Keratinocyte (primary cell): Measurements from ENCODE around the gene ACER3. TPM values are rescaled to one million over a fixed set of nuclear protein-coding genes. Genes with fewer than 3 reads are reported as not detected.

Experiments used
- DNase-seq: peaks from one replicate; pipeline ENCODE4 v3.0.0-alpha.2; 2011; ENCODE audit warnings: low read depth, missing footprints, low spot score
- FAIRE-seq: peaks from 2 replicates; lab custom pipeline; 2011; peaks lifted over from hg19 to GRCh38; lab: Jason Lieb, UNC
- H2AFZ ChIP-seq: 2 replicates; pipeline ENCODE4 v1.6.0; 2012; ENCODE audit warnings: low read length, control low read depth, inconsistent platforms; ENCODE audit not compliant: control insufficient read depth
- H3K27ac ChIP-seq: 2 replicates; pipeline ENCODE4 v1.5.1; 2011; ENCODE audit warnings: low read length; ENCODE audit not compliant: control insufficient read depth, insufficient read depth
- H3K27me3 ChIP-seq: 3 replicates; pipeline ENCODE4 v1.6.0; 2011; ENCODE audit warnings: low read length; ENCODE audit not compliant: control insufficient read depth, insufficient read depth; ENCODE audit errors: extremely low read depth
- H3K36me3 ChIP-seq, 2 experiments: 2 replicates in 1 of 2; 3 replicates in 1 of 2; pipeline ENCODE4 v1.5.1; 2011; ENCODE audit warnings: low read length in 2 of 2, mild to moderate bottlenecking in 1 of 2; ENCODE audit not compliant: control insufficient read depth in 2 of 2, insufficient read depth in 2 of 2; ENCODE audit errors: extremely low read depth in 1 of 2
- H3K4me1 ChIP-seq: 3 replicates; pipeline ENCODE4 v1.5.1; 2011; ENCODE audit warnings: low read length; ENCODE audit not compliant: control insufficient read depth, insufficient read depth; ENCODE audit errors: extremely low read depth
- H3K4me2 ChIP-seq: 3 replicates; pipeline ENCODE4 v1.6.0; 2011; ENCODE audit warnings: low read depth, low read length; ENCODE audit not compliant: control insufficient read depth, insufficient read depth; ENCODE audit errors: extremely low read depth
- H3K4me3 ChIP-seq, 3 experiments: fragments of 200-600 bp in 1 of 3; sonication (generic) in 1 of 3; 2 replicates in 2 of 3; 3 replicates in 1 of 3; pipeline ENCODE4 v1.5.1; 2011 to 2016; ENCODE audit warnings: low read length in 3 of 3, mild to moderate bottlenecking in 3 of 3, control low read depth in 2 of 3, inconsistent platforms in 1 of 3, low read depth in 1 of 3, mixed read lengths in 1 of 3, mixed run types in 1 of 3, moderate library complexity in 1 of 3; ENCODE audit not compliant: control insufficient read depth in 2 of 3, insufficient read depth in 2 of 3; ENCODE audit errors: extremely low read depth in 1 of 3
- H3K79me2 ChIP-seq: 2 replicates; pipeline ENCODE4 v1.6.0; 2012; ENCODE audit warnings: low read length; ENCODE audit not compliant: control insufficient read depth, insufficient read depth
- H3K9ac ChIP-seq: 3 replicates; pipeline ENCODE4 v1.6.0; 2011; ENCODE audit warnings: low read length; ENCODE audit not compliant: control insufficient read depth, insufficient read depth; ENCODE audit errors: extremely low read depth
- H3K9me1 ChIP-seq: 3 replicates; pipeline ENCODE4 v1.6.0; 2011; ENCODE audit warnings: low read length; ENCODE audit not compliant: control insufficient read depth, insufficient read depth; ENCODE audit errors: extremely low read depth
- H3K9me3 ChIP-seq: 2 replicates; pipeline ENCODE4 v1.5.1; 2012; ENCODE audit warnings: low read depth, low read length; ENCODE audit not compliant: control insufficient read depth
- H4K20me1 ChIP-seq: 3 replicates; pipeline ENCODE4 v1.6.0; 2011; ENCODE audit warnings: low read length; ENCODE audit not compliant: control insufficient read depth, insufficient read depth; ENCODE audit errors: extremely low read depth
- CTCF ChIP-seq, 3 experiments: IDR thresholded peaks in 1 of 3; conservative IDR thresholded peaks in 1 of 3; optimal IDR thresholded peaks in 1 of 3; 2 replicates in 2 of 3; 3 replicates in 1 of 3; pipeline versions ENCODE3 to v1.5.1; 2011; ENCODE audit warnings: low read length in 3 of 3, mild to moderate bottlenecking in 3 of 3, moderate library complexity in 2 of 3, control low read depth in 1 of 3, inconsistent platforms in 1 of 3; ENCODE audit not compliant: insufficient read depth in 2 of 3; ENCODE audit errors: extremely low read depth in 1 of 3
- EZH2 ChIP-seq: IDR thresholded peaks from one replicate; pipeline ENCODE4 v1.6.1; 2012; ENCODE audit warnings: inconsistent platforms, mild to moderate bottlenecking, low read length, moderate library complexity
- dilution Hi-C: fragments of 300-500 bp; cut with MboI; formaldehyde crosslinking; loops from one replicate; pipeline ENCODE4 v1.7.0; 2020; ENCODE audit warnings: low sequenced_read_pairs; ENCODE audit not compliant: extremely low pct_ligation_motif_present
- polyA plus RNA-seq, 5 experiments: library from polyadenylated mRNA; depleted of rRNA in 3 of 5; stranded (reverse) in 3 of 5; stranded (forward) in 1 of 5; unstranded in 1 of 5; fragments of >200 nt; gene quantifications; 1 replicate in 1 of 5; 2 replicates in 3 of 5; 3 replicates in 1 of 5; pipeline versions ENCODE4 v1.2.1 to v1.2.3, GENCODE V29; 2011 to 2012; ENCODE audit warnings: missing spikeins in 2 of 5, low read depth in 1 of 5, low replicate concordance in 1 of 5

Gene ACER3
- polyA plus RNA-seq, 1 donor (not counting 4 experiments of a cell fraction or from before 2014, with no cell fraction given): 55.0 TPM

- Histone ChIP-seq H3K4me2 (no peak overlapping the region), H3K9me1 (no peaks in the 10 kb centered on the region), H3K4me3 (no peak overlapping the region), H3K27ac (no peak overlapping the region), H3K9me3 (no peaks in the 10 kb centered on the region), H3K4me1 (no peaks in the 10 kb centered on the region), H4K20me1 (peaks cover 8% of the 10 kb centered on the region), H3K9ac (no peak overlapping the region), H3K36me3 (peaks cover 0 to 2% of the 10 kb centered on the region in 2 experiments), H2AFZ (no peak overlapping the region), H3K27me3 (no peaks in the 10 kb centered on the region), H3K79me2 (peaks cover 41% of the 10 kb centered on the region)
- TF ChIP-seq CTCF (optimal IDR thresholded peaks at IDR 0.05 in 1 of 3, IDR thresholded peaks at IDR 0.05 in 1 of 3, conservative IDR thresholded peaks at IDR 0.05 in 1 of 3; ENCODE audit: extremely low read depth in 1 of 3, insufficient read depth in 2 of 3, low read length in 3 of 3) (no peak), EZH2 (no peak)
- DNase-seq (no peak), FAIRE-seq (no peak)
- dilution Hi-C loops: no loop called here
Observed at GRCh38 chr11:76944225-76944624, 83.5 kb downstream of the ACER3 start.

GRCh38 chr11:76946223-76946622, 85.5 kb downstream of the ACER3 start:
- H3K79me2 ChIP-seq: peaks cover 41% of the 10 kb centered on the region
- H3K9me1 ChIP-seq: no peaks in the 10 kb centered on the region
- no peaks in the 10 kb centered on the region for H3K9me3 ChIP-seq
- no peaks in the 10 kb centered on the region for H3K4me1 ChIP-seq
- H2AFZ ChIP-seq: no peak overlapping the region
- peaks cover 0 to 2% of the 10 kb centered on the region in 2 experiments for H3K36me3 ChIP-seq
- FAIRE-seq: no peak
- H3K4me3 ChIP-seq: no peak overlapping the region
- H3K9ac ChIP-seq: no peak overlapping the region
- no peak for TF ChIP-seq CTCF (optimal IDR thresholded peaks at IDR 0.05 in 1 of 3, IDR thresholded peaks at IDR 0.05 in 1 of 3, conservative IDR thresholded peaks at IDR 0.05 in 1 of 3; ENCODE audit: extremely low read depth in 1 of 3, insufficient read depth in 2 of 3, low read length in 3 of 3)
- no peak for DNase-seq
- H3K27me3 ChIP-seq: no peaks in the 10 kb centered on the region
- H3K27ac ChIP-seq: no peak overlapping the region
- peaks cover 8% of the 10 kb centered on the region for H4K20me1 ChIP-seq
- H3K4me2 ChIP-seq: no peak overlapping the region
- dilution Hi-C loops: no loop called here
